NT2/D1 (cell line): ENCODE data around the gene DLX4.
A peak's percentile ranks its signal among the peaks of the same experiment; 100 is the strongest.

Source experiments
- DNase-seq: peaks from one replicate; pipeline ENCODE4 v3.0.0-alpha.2; 2011; ENCODE audit warnings: low read depth, low spot score
- H3K27me3 ChIP-seq: 2 replicates; pipeline ENCODE4 v1.6.0; 2011; ENCODE audit warnings: mild to moderate bottlenecking; ENCODE audit not compliant: insufficient read length, insufficient read depth
- H3K36me3 ChIP-seq: 2 replicates; pipeline ENCODE4 v1.6.1; 2011; ENCODE audit warnings: mild to moderate bottlenecking, low read length, mixed read lengths; ENCODE audit not compliant: insufficient read depth, insufficient read length
- H3K4me1 ChIP-seq: 2 replicates; pipeline ENCODE4 v1.5.1; 2011; ENCODE audit not compliant: insufficient read depth, insufficient read length
- H3K4me3 ChIP-seq: 2 replicates; pipeline ENCODE4 v1.5.1; 2011; ENCODE audit warnings: low read depth; ENCODE audit not compliant: insufficient read length
- H3K9ac ChIP-seq: 2 replicates; pipeline ENCODE4 v1.6.0; 2011; ENCODE audit warnings: low read depth; ENCODE audit not compliant: insufficient read length
- H3K9me3 ChIP-seq: 2 replicates; pipeline ENCODE4 v1.5.1; 2011; ENCODE audit warnings: mild to moderate bottlenecking, low read length; ENCODE audit not compliant: insufficient read depth
- SUZ12 ChIP-seq: IDR thresholded peaks from 2 replicates; pipeline ENCODE4 v1.6.1; 2011; ENCODE audit not compliant: insufficient read length, insufficient read depth; ENCODE audit errors: extremely low read depth
- YY1 ChIP-seq: IDR thresholded peaks from 2 replicates; pipeline ENCODE4 v1.6.1; 2011; ENCODE audit not compliant: insufficient read length, insufficient read depth
- ZNF274 ChIP-seq: IDR thresholded peaks from 2 replicates; pipeline ENCODE4 v1.6.1; 2011; ENCODE audit warnings: mild to moderate bottlenecking, low read depth, low read length

Gene DLX4

GRCh38 chr17:49957350-49957749, 11.6 kb upstream of the DLX4 start:
- Histone ChIP-seq H3K9ac (no peak overlapping the region), H3K9me3 (no peaks in the 10 kb centered on the region), H3K27me3 (peaks cover 19% of the 10 kb centered on the region), H3K36me3 (no peaks in the 10 kb centered on the region), H3K4me3 (no peak overlapping the region), H3K4me1 (peaks cover 13% of the 10 kb centered on the region)
- TF ChIP-seq SUZ12 = no peak
- TF ChIP-seq YY1 = no peak
- no peak for TF ChIP-seq ZNF274
- DNase-seq = no peak

- no peak for DNase-seq
- Histone ChIP-seq H3K9ac (no peak overlapping the region), H3K9me3 (no peaks in the 10 kb centered on the region), H3K36me3 (no peaks in the 10 kb centered on the region), H3K27me3 (peaks cover 32% of the 10 kb centered on the region), H3K4me1 (peaks cover 16% of the 10 kb centered on the region), H3K4me3 (no peak overlapping the region)
- TF ChIP-seq YY1 (no peak), SUZ12 (no peak), ZNF274 (no peak)
Observed at GRCh38 chr17:49958723-49959122, 10.3 kb upstream of the DLX4 start.

- H3K9ac ChIP-seq = no peak overlapping the region
- DNase-seq = no peak
- peaks cover 15% of the 10 kb centered on the region for H3K4me1 ChIP-seq
- no peaks in the 10 kb centered on the region for H3K36me3 ChIP-seq
- no peak overlapping the region for H3K4me3 ChIP-seq
- H3K27me3 ChIP-seq = peaks cover 39% of the 10 kb centered on the region
- H3K9me3 ChIP-seq = no peaks in the 10 kb centered on the region
- TF ChIP-seq SUZ12 (no peak), YY1 (no peak), ZNF274 (no peak)
Observed at GRCh38 chr17:49959183-49959935, 9.6 kb upstream of the DLX4 start.

GRCh38 chr17:49962599-49963308, 6.2 kb upstream of the DLX4 start:
- no peak overlapping the region for H3K9ac ChIP-seq
- TF ChIP-seq ZNF274 (no peak), SUZ12 (no peak), YY1 (no peak)
- DNase-seq = no peak
- peaks cover 62% of the 10 kb centered on the region for H3K27me3 ChIP-seq
- H3K4me3 ChIP-seq = no peak overlapping the region
- H3K9me3 ChIP-seq = no peaks in the 10 kb centered on the region
- no peaks in the 10 kb centered on the region for H3K36me3 ChIP-seq
- H3K4me1 ChIP-seq = peaks cover 13% of the 10 kb centered on the region

GRCh38 chr17:49963309-49963625, 5.7 kb upstream of the DLX4 start:
- no peaks in the 10 kb centered on the region for H3K36me3 ChIP-seq
- peak overlapping the region; percentile 16 for H3K4me3 ChIP-seq
- peaks cover 13% of the 10 kb centered on the region for H3K4me1 ChIP-seq
- H3K9me3 ChIP-seq = no peaks in the 10 kb centered on the region
- H3K9ac ChIP-seq = no peak overlapping the region
- H3K27me3 ChIP-seq = peaks cover 67% of the 10 kb centered on the region
- TF ChIP-seq YY1 = no peak
- TF ChIP-seq SUZ12 = no peak
- no peak for TF ChIP-seq ZNF274
- DNase-seq = no peak

GRCh38 chr17:49963626-49964302, 5.2 kb upstream of the DLX4 start:
- TF ChIP-seq ZNF274 (no peak), YY1 (no peak), SUZ12 (no peak)
- H3K27me3 ChIP-seq = peaks cover 69% of the 10 kb centered on the region

GRCh38 chr17:49964303-49964768, 4.7 kb upstream of the DLX4 start:
- no peak for TF ChIP-seq YY1
- TF ChIP-seq SUZ12 = no peak
- TF ChIP-seq ZNF274 = no peak
- Histone ChIP-seq H3K9ac (peak overlapping the region; percentile 47), H3K4me3 (peak overlapping the region; percentile 16), H3K36me3 (no peaks in the 10 kb centered on the region), H3K9me3 (no peaks in the 10 kb centered on the region), H3K4me1 (peaks cover 11% of the 10 kb centered on the region), H3K27me3 (peaks cover 71% of the 10 kb centered on the region)
- no peak for DNase-seq

More at GRCh38 chr17:49963626-49964302, 5.2 kb upstream of the DLX4 start:
- DNase-seq = no peak
- Histone ChIP-seq H3K9ac (peak overlapping the region; percentile 47), H3K4me1 (peaks cover 13% of the 10 kb centered on the region), H3K4me3 (peak overlapping the region; percentile 16), H3K9me3 (no peaks in the 10 kb centered on the region), H3K36me3 (no peaks in the 10 kb centered on the region)
